Chondrocyte (in vitro differentiated cells): ENCODE measurements around the gene P2RX3. TPM values are rescaled to one million over a fixed set of nuclear protein-coding genes. Genes with fewer than 3 reads are reported as not detected.

Experiments
- DNase-seq: peaks from one replicate; pipeline ENCODE4 v3.0.0; 2021; ENCODE audit warnings: mixed read lengths, low spot score
- H3K27ac Mint-ChIP-seq: one replicate; pipeline ENCODE4 v1.8.0; 2021; ENCODE audit warnings: mild to moderate bottlenecking, moderate library complexity, mixed read lengths; ENCODE audit not compliant: unreplicated experiment
- H3K27me3 Mint-ChIP-seq: 2 replicates; pipeline ENCODE4 v1.8.0; 2021; ENCODE audit warnings: low read depth, mixed read lengths
- H3K36me3 Mint-ChIP-seq: 2 replicates; pipeline ENCODE4 v1.8.0; 2021; ENCODE audit warnings: low read depth, mixed read lengths
- H3K4me1 Mint-ChIP-seq: 2 replicates; pipeline ENCODE4 v1.8.0; 2021; ENCODE audit warnings: low read depth, mild to moderate bottlenecking, mixed read lengths
- H3K4me3 Mint-ChIP-seq: one replicate; pipeline ENCODE4 v1.8.0; 2021; ENCODE audit warnings: mild to moderate bottlenecking, moderate library complexity, mixed read lengths; ENCODE audit not compliant: unreplicated experiment
- H3K9me3 Mint-ChIP-seq: 2 replicates; pipeline ENCODE4 v1.8.0; 2021; ENCODE audit warnings: low read depth, mixed read lengths
- total RNA-seq: library from RNA; stranded (reverse); gene quantifications from 3 replicates; pipeline ENCODE4 v1.2.1, GENCODE V29; 2021
- TF ChIP-seq, protein P1 (sequence below): fragments of 200-600 bp; sonication (generic); IDR thresholded peaks from 2 replicates; pipeline ENCODE4 v1.5.0; 2021; ENCODE audit warnings: antibody characterized with exemption, mild to moderate bottlenecking, moderate library complexity

P2RX3 gene
- total RNA-seq, 1 donor from 2014 or later, result not detected

- Mint-ChIP-seq H3K9me3 (no peaks in the 10 kb centered on the region), H3K4me1 (peaks cover 4% of the 10 kb centered on the region), H3K36me3 (no peaks in the 10 kb centered on the region), H3K4me3 (no peak overlapping the region), H3K27ac (no peak overlapping the region), H3K27me3 (peaks cover 41% of the 10 kb centered on the region)
- TF ChIP-seq, protein P1, sequence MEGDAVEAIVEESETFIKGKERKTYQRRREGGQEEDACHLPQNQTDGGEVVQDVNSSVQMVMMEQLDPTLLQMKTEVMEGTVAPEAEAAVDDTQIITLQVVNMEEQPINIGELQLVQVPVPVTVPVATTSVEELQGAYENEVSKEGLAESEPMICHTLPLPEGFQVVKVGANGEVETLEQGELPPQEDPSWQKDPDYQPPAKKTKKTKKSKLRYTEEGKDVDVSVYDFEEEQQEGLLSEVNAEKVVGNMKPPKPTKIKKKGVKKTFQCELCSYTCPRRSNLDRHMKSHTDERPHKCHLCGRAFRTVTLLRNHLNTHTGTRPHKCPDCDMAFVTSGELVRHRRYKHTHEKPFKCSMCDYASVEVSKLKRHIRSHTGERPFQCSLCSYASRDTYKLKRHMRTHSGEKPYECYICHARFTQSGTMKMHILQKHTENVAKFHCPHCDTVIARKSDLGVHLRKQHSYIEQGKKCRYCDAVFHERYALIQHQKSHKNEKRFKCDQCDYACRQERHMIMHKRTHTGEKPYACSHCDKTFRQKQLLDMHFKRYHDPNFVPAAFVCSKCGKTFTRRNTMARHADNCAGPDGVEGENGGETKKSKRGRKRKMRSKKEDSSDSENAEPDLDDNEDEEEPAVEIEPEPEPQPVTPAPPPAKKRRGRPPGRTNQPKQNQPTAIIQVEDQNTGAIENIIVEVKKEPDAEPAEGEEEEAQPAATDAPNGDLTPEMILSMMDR, result no peak
- DNase-seq, result no peak
Measured at GRCh38 chr11:57363131-57364080, 25.3 kb downstream of the P2RX3 start.

GRCh38 chr11:57364851-57365660, 26.9 kb downstream of the P2RX3 start:
- peaks cover 3% of the 10 kb centered on the region for H3K4me1 Mint-ChIP-seq
- TF ChIP-seq, protein P1, result no peak
- H3K27ac Mint-ChIP-seq, result no peak overlapping the region
- H3K36me3 Mint-ChIP-seq, result no peaks in the 10 kb centered on the region
- H3K4me3 Mint-ChIP-seq, result no peak overlapping the region
- no peaks in the 10 kb centered on the region for H3K9me3 Mint-ChIP-seq
- H3K27me3 Mint-ChIP-seq, result peaks cover 41% of the 10 kb centered on the region
- DNase-seq, result no peak

- no peaks in the 10 kb centered on the region for H3K9me3 Mint-ChIP-seq
- peaks cover 38% of the 10 kb centered on the region for H3K27me3 Mint-ChIP-seq
- H3K27ac Mint-ChIP-seq, result no peak overlapping the region
- no peaks in the 10 kb centered on the region for H3K36me3 Mint-ChIP-seq
- DNase-seq, result no peak
- TF ChIP-seq, protein P1, result no peak
- no peaks in the 10 kb centered on the region for H3K4me1 Mint-ChIP-seq
- H3K4me3 Mint-ChIP-seq, result no peak overlapping the region
Measured at GRCh38 chr11:57368106-57368844, 30.1 kb downstream of the P2RX3 start.

GRCh38 chr11:57368845-57369232, 30.7 kb downstream of the P2RX3 start:
- Mint-ChIP-seq H3K4me3 (no peak overlapping the region), H3K36me3 (no peaks in the 10 kb centered on the region), H3K9me3 (peaks cover 2% of the 10 kb centered on the region), H3K4me1 (no peaks in the 10 kb centered on the region), H3K27me3 (peaks cover 38% of the 10 kb centered on the region), H3K27ac (no peak overlapping the region)
- TF ChIP-seq, protein P1, result no peak
- DNase-seq, result no peak

GRCh38 chr11:57370251-57370650, 32.1 kb downstream of the P2RX3 start:
- DNase-seq, result no peak
- TF ChIP-seq, protein P1, result no peak
- no peaks in the 10 kb centered on the region for H3K36me3 Mint-ChIP-seq
- H3K27me3 Mint-ChIP-seq, result peaks cover 27% of the 10 kb centered on the region
- H3K4me3 Mint-ChIP-seq, result no peak overlapping the region
- H3K27ac Mint-ChIP-seq, result no peak overlapping the region
- peaks cover 2% of the 10 kb centered on the region for H3K9me3 Mint-ChIP-seq
- H3K4me1 Mint-ChIP-seq, result no peaks in the 10 kb centered on the region
